ENCODE data around the gene CLEC2D. TPM values are rescaled to one million over a fixed set of nuclear protein-coding genes. Genes with fewer than 3 reads are reported as not detected.

Gene CLEC2D
- total and polyA plus RNA-seq, 10 of the 15 experiments (the other 5 are each of a cell fraction or from before 2014, with no cell fraction given), result 4.6 to 29.8 (median 16.0) TPM

DNA sequence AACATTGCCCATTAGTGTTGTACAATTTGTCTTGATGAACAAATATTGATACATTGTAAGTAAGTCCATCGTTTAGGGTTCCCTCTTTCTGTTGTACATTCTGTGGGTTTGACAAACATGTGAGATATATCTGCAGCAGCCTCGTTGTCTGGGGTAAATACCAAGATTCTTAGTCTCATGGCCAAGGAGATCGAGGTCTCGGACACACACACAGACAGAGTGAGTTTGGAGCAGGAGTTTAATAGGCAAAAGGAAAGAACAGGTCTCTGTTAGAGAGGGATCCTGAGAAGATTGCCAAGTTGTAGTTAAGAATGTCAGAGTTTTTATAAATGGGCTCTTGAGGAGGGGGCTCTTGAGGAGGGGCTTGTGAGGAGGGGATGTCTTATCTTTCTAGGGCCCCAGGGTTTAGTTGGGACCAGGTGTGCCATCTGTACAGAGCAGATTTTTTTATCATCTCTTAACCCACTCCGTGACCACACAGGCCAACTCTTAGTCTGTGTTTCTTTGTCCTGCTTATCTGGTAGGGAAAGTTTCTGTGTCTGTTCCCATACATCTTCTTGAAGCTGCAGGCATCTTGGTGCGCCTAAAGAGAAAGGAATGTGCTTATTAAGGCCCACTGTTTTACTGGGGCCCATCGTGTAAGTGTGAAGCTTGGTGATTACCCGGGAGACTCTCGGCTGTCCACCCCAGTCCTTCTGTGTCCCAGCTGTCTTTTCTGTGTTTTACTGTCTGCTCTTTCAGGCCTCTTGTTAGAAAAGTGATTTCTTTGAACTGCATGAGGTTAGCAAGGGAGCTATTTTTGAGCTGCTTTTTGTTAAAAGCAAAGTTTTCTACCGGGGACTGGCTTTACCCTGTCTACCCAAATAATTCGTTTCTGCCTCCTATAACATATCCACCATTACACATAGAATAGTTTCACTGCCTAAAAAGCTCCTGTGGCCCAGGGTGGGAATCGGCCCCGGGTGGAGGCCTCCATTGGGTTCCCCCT, 22.4 kb upstream of the CLEC2D start:
- WGBS (ENCODE audit: insufficient coverage, insufficient replicate concordance, low lambda C conversion rate, missing lambda C conversion rate), result 22% methylated on average over 13 of the region's 13 CpGs
- no peak overlapping the region; the same call in 1 of the 2 replicates for H2AFZ ChIP-seq (ENCODE audit: control insufficient read depth, low read depth, low read length)

More for the DNA sequence above, 22.4 kb upstream of the CLEC2D start:
- FAIRE-seq (no peak), DNase-seq (ENCODE audit: low read depth, low spot score) (no peak), ATAC-seq (no peak)
- H3K36me3 ChIP-seq (ENCODE audit: control insufficient read depth in 2 of 2, insufficient read depth in 2 of 2, low read length in 1 of 2), result no peaks in the 10 kb centered on the region
- H3K4me1 ChIP-seq (ENCODE audit: control insufficient read depth, insufficient read depth, low read length), result peaks cover 22% of the 10 kb centered on the region
- BruUV-seq (replicated peaks), result no TSS peak
- H3K9me3 ChIP-seq (replicated peaks; ENCODE audit: control insufficient read depth, insufficient read depth, low read length), result peaks cover 8% of the 10 kb centered on the region; the same call in 2 of the 3 replicates
- TF ChIP-seq TCF7 (IDR thresholded peaks at IDR 0.05; ENCODE audit: borderline replicate concordance), result peak; percentile 33; the same call in 1 of the 2 replicates
- TF ChIP-seq SP1 (IDR thresholded peaks at IDR 0.05; ENCODE audit: low read depth, low read length), result no peak
- H3K27ac ChIP-seq (ENCODE audit: control insufficient read depth, insufficient read depth), result peak overlapping the region; percentile 81
- intact Hi-C loops (cut with micrococcal nuclease; ENCODE audit: unreplicated experiment) (loop anchor here (5.0 kb wide), 1 partner anchor 285 kb away; no protein-coding TSS in a partner anchor), in situ Hi-C loops (cut with MboI) (loop anchor here (5.0 kb wide), 1 partner anchor 85 kb away; the partner anchor contains the start of gene CLECL1)
- H3K4me3 ChIP-seq, result peak overlapping the region; percentile 79; the same call in 1 of the 2 replicates
- SMC1A ChIA-PET (ENCODE audit: uncharacterized antibody, unreplicated experiment), result interaction anchor here (1.0 to 2.3 kb wide), 7 partner anchors 12 to 285 kb away, joined by 3 to 17 read pairs (median 8); partner anchors contain the start of gene CLEC2D
- peak overlapping the region; percentile 97 for H3K4me2 ChIP-seq (ENCODE audit: control insufficient read depth, insufficient read depth)
- RAD21 ChIA-PET (ENCODE audit: unreplicated experiment), result interaction anchor here (0.6 to 1.9 kb wide), 8 partner anchors 11 to 275 kb away, joined by 3 to 14 read pairs (median 4); partner anchors contain the start of gene CLEC2D
- peaks cover 25% of the 10 kb centered on the region for H3K79me2 ChIP-seq (ENCODE audit: control insufficient read depth, insufficient read depth, low read length)
- POLR2A ChIA-PET, result interaction anchor here (0.9 to 1.5 kb wide), 4 partner anchors 23 to 71 kb away, joined by 3 to 7 read pairs (median 3); partner anchors contain the start of gene CLEC2D
- H3K27me3 ChIP-seq (replicated peaks in 1 of 2; ENCODE audit: control insufficient read depth in 2 of 2, insufficient read depth in 2 of 2, low read length in 1 of 2), result no peaks in the 10 kb centered on the region
- H3K9ac ChIP-seq (ENCODE audit: control insufficient read depth, insufficient read depth, low read length), result peak overlapping the region; percentile 73
- CTCF ChIA-PET, result interaction anchor here (0.7 to 1.7 kb wide), 7 partner anchors 12 to 67 kb away, joined by 3 to 10 read pairs (median 4); partner anchors contain the start of gene CLEC2D
- H4K20me1 ChIP-seq (ENCODE audit: control insufficient read depth, insufficient read depth), result no peaks in the 10 kb centered on the region

Measured in GM12878 (cell line).